K562 (cell line): ENCODE measurements around the gene HDAC1. TPM values are rescaled to one million over a fixed set of nuclear protein-coding genes. Genes with fewer than 3 reads are reported as not detected.

Source experiments
- ATAC-seq: fragments of 200-7000 bp; cut with Tn5 transposase; 3 replicates; pipeline ENCODE4 v1.9.1; 2020; ENCODE audit warnings: moderate library complexity
- BruUV-seq: library from RNA; stranded (reverse); fragments of 400-500 nt; replicated peaks from 2 replicates; lab custom pipeline; 2021; lab: Mats Ljungman, UMichigan
- CTCF ChIA-PET: fragments of 300-600 bp; formaldehyde crosslinking; extraction: SDS; loops from one replicate; lab custom pipeline; 2021; ENCODE audit warnings: low intra/inter-chr PET ratio; lab: Yijun Ruan, JAX
- POLR2A ChIA-PET: fragments of 300-600, 350-650 bp; sonication (Branson Sonifier 250); formaldehyde crosslinking; extraction: SDS; loops from one replicate; lab custom pipeline; 2021; ENCODE audit warnings: antibody characterized with exemption, inconsistent platforms; lab: Yijun Ruan, JAX
- DNase-seq, 4 experiments: peaks; one replicate each; pipeline versions ENCODE4 v3.0.0 to v3.0.0-alpha.2; 2011 to 2018; ENCODE audit warnings: low spot score in 3 of 4, mixed read lengths in 3 of 4; ENCODE audit errors: extremely low read depth in 1 of 4
- FAIRE-seq: peaks from 2 replicates; lab custom pipeline; 2011; peaks lifted over from hg19 to GRCh38; lab: Jason Lieb, UNC
- H2AFZ ChIP-seq: 2 replicates; pipeline ENCODE4 v1.6.0; 2011; ENCODE audit warnings: low read depth, low read length, control low read depth, inconsistent platforms
- H3K27ac ChIP-seq: fragments of 200-600 bp; 3 replicates; pipeline ENCODE4 v1.8.0; 2011; ENCODE audit warnings: low read depth, mild to moderate bottlenecking, control low read depth, inconsistent platforms, low read length, moderate library complexity, mixed read lengths; ENCODE audit errors: extremely low read depth
- H3K27me3 ChIP-seq, 2 experiments: fragments of 300-600 bp in 1 of 2; 2 replicates in 1 of 2; 3 replicates in 1 of 2; pipeline versions ENCODE4 v1.6.0 to v1.8.0; 2011; ENCODE audit warnings: inconsistent platforms in 2 of 2, low read length in 2 of 2, mild to moderate bottlenecking in 1 of 2, mixed read lengths in 1 of 2, moderate library complexity in 1 of 2; ENCODE audit not compliant: control insufficient read depth in 2 of 2, insufficient read depth in 2 of 2
- H3K36me3 ChIP-seq: fragments of 300-600 bp; 3 replicates; pipeline ENCODE4 v1.8.0; 2011; ENCODE audit warnings: mild to moderate bottlenecking, low read length, inconsistent platforms; ENCODE audit not compliant: control insufficient read depth, insufficient read depth
- H3K4me1 ChIP-seq, 2 experiments: fragments of 200-600 bp in 1 of 2; replicated peaks in 1 of 2; 2 replicates in 1 of 2; 3 replicates in 1 of 2; pipeline versions ENCODE4 v1.5.1 to v1.8.0; 2011; ENCODE audit warnings: inconsistent platforms in 2 of 2, low read length in 2 of 2, mild to moderate bottlenecking in 1 of 2, mixed read lengths in 1 of 2, moderate library complexity in 1 of 2; ENCODE audit not compliant: control insufficient read depth in 2 of 2, insufficient read depth in 2 of 2
- H3K4me2 ChIP-seq: 2 replicates; pipeline ENCODE4 v1.6.1; 2011; ENCODE audit warnings: low read length, control low read depth, inconsistent platforms, mixed read lengths; ENCODE audit not compliant: insufficient read depth
- H3K4me3 ChIP-seq: fragments of 200-600 bp; sonication (generic), shearing (Covaris generic); 2 replicates; pipeline ENCODE4 v1.5.1; 2016; ENCODE audit warnings: control low read depth, inconsistent platforms
- H3K79me2 ChIP-seq: fragments of 200-600 bp; 3 replicates; pipeline ENCODE4 v1.8.0; 2011; ENCODE audit warnings: low read length, inconsistent platforms; ENCODE audit not compliant: control insufficient read depth, insufficient read depth
- H3K9ac ChIP-seq, 2 experiments: 2 replicates each; pipeline versions ENCODE4 v1.6.0 to v1.6.1; 2011; ENCODE audit warnings: low read depth in 2 of 2, low read length in 2 of 2, control low read depth in 1 of 2, inconsistent platforms in 1 of 2, mild to moderate bottlenecking in 1 of 2, mixed read lengths in 1 of 2; ENCODE audit not compliant: insufficient read depth in 1 of 2
- H3K9me1 ChIP-seq: one replicate; pipeline ENCODE4 v1.6.0; 2011; ENCODE audit warnings: inconsistent platforms, mild to moderate bottlenecking, low read length, moderate library complexity; ENCODE audit not compliant: control insufficient read depth, insufficient read depth
- H3K9me3 ChIP-seq: replicated peaks from 2 replicates; pipeline ENCODE4 v1.5.1; 2011; ENCODE audit warnings: low read depth, low read length, inconsistent platforms; ENCODE audit not compliant: control insufficient read depth, insufficient read depth
- H4K20me1 ChIP-seq: replicated peaks from 2 replicates; pipeline ENCODE4 v1.6.1; 2011; ENCODE audit warnings: low read length, inconsistent platforms, mixed read lengths; ENCODE audit not compliant: control insufficient read depth, insufficient read depth
- CXXC5 ChIP-seq: fragments of 250-450 bp; sonication (Bioruptor Pico); IDR thresholded peaks from 2 replicates; pipeline ENCODE4 v1.8.0; 2022; ENCODE audit warnings: inconsistent platforms, mild to moderate bottlenecking, moderate library complexity
- ERF ChIP-seq: fragments of 450-650 bp; formaldehyde crosslinking; IDR thresholded peaks from 2 replicates; pipeline ENCODE4 v1.4.0; 2020; ENCODE audit warnings: mild to moderate bottlenecking, mixed read lengths
- RAD21 ChIP-seq, 2 experiments: fragments of 250-450 bp in 1 of 2; fragments of 450-650 bp in 1 of 2; sonication (Bioruptor Pico) in 1 of 2; formaldehyde crosslinking in 1 of 2; IDR thresholded peaks in 1 of 2; conservative IDR thresholded peaks in 1 of 2; 2 replicates each; pipeline versions ENCODE4 v1.4.0 to v1.8.0; 2020 to 2022; ENCODE audit warnings: mild to moderate bottlenecking in 2 of 2, moderate library complexity in 1 of 2
- SREBF1 ChIP-seq: fragments of 150-350 bp; IDR thresholded peaks from 2 replicates; pipeline ENCODE4 v1.6.1; 2014; ENCODE audit warnings: antibody characterized with exemption, low read depth, low read length, borderline replicate concordance
- ZBTB40 ChIP-seq, 2 experiments: fragments of 450-650 bp in 1 of 2; sonication (generic) in 1 of 2; formaldehyde crosslinking in 1 of 2; IDR thresholded peaks; 2 replicates each; pipeline versions ENCODE4 v1.7.1 to v1.9.0; 2016 to 2022; ENCODE audit warnings: inconsistent platforms in 1 of 2, mild to moderate bottlenecking in 1 of 2, missing genetic modification reagents in 1 of 2
- ZNF133 ChIP-seq: fragments of 250-450 bp; sonication (Bioruptor Pico); IDR thresholded peaks from 2 replicates; pipeline ENCODE4 v1.4.0; 2020; ENCODE audit warnings: mild to moderate bottlenecking
- ZNF277 ChIP-seq: fragments of 250-450 bp; sonication (Bioruptor Pico); IDR thresholded peaks from 2 replicates; pipeline ENCODE4 v1.8.0; 2022; ENCODE audit warnings: inconsistent platforms, mild to moderate bottlenecking, moderate library complexity, borderline replicate concordance
- ZNF79 ChIP-seq: fragments of 250-450 bp; sonication (Bioruptor Pico); IDR thresholded peaks from 2 replicates; pipeline ENCODE4 v1.4.0; 2020; ENCODE audit warnings: low read depth, mild to moderate bottlenecking, moderate library complexity
- WGBS: fragments of 100-300 bp; shearing (Covaris generic); methylation state at CpG from one replicate; pipeline ENCODE4 v1.1.6; 2016; ENCODE audit warnings: low coverage, mixed read lengths; ENCODE audit not compliant: insufficient coverage; ENCODE audit errors: missing lambda C conversion rate; 5-methylcytosine and 5-hydroxymethylcytosine counted together
- in situ Hi-C: fragments of 300-500 bp; cut with MboI; formaldehyde crosslinking; loops from 4 replicates; pipeline ENCODE4 v1.15.0; 2018; ENCODE audit warnings: inconsistent platforms, mixed read lengths
- intact Hi-C: fragments of 100-400 bp; cut with micrococcal nuclease; formaldehyde crosslinking; loops from 2 replicates; pipeline ENCODE4 v1.14.2; 2022
- polyA plus RNA-seq, 8 experiments: library from polyadenylated mRNA; depleted of rRNA in 4 of 8; stranded (reverse) in 5 of 8; unstranded in 3 of 8; fragments of >200 nt; fragmentation: Nextera tagmentation in 2 of 8; fragmentation: Illumina TruSeq in 1 of 8; extraction: Ambion mirVana in 2 of 8; extraction: Trizol in 1 of 8; gene quantifications; 2 replicates each; pipeline versions ENCODE4 v1.2.1 to v1.2.3, GENCODE V29; 2011 to 2014; ENCODE audit warnings: inconsistent platforms in 1 of 8, missing spikeins in 1 of 8
- total RNA-seq, 7 experiments: library from RNA; depleted of rRNA in 6 of 7; stranded (reverse); fragments of >200 nt in 6 of 7; fragmentation: Illumina TruSeq in 2 of 7; extraction: Trizol in 2 of 7; gene quantifications; 2 replicates each; pipeline versions ENCODE4 v1.2.1 to v1.2.3, GENCODE V29; 2011 to 2021; ENCODE audit warnings: low replicate concordance in 1 of 7

HDAC1 gene
- total and polyA plus RNA-seq, 9 of the 15 experiments (the other 6 are each of a cell fraction or from before 2014, with no cell fraction given): 169 to 384 (median 193) TPM

- Histone ChIP-seq H3K4me2 (peak overlapping the region; percentile 91), H3K27me3 (no peaks in the 10 kb centered on the region), H3K9me3 (no peaks in the 10 kb centered on the region; the same call in 1 of the 2 replicates), H3K27ac (peak overlapping the region; percentile 96), H3K4me1 (peaks cover 29 to 44% of the 10 kb centered on the region in 2 experiments), H2AFZ (peak overlapping the region; percentile 100), H3K9me1 (no peaks in the 10 kb centered on the region), H3K36me3 (peaks cover 7% of the 10 kb centered on the region; the same call in 1 of the 3 replicates), H3K9ac (peak overlapping the region; percentile 90 to 93), H3K4me3 (peak overlapping the region; percentile 83), H4K20me1 (0 out of 2 replicates have a peak, but pooled peaks cover 6% of the 10 kb centered on the region), H3K79me2 (peaks cover 12% of the 10 kb centered on the region; the same call in 2 of the 3 replicates)
- POLR2A ChIA-PET: interaction anchor here (0.5 to 3.8 kb wide), 13 partner anchors 9 to 498 kb away, joined by 3 to 30 read pairs (median 5); partner anchors contain the start of gene MARCKSL1
- peak; percentile 95 for ATAC-seq
- FAIRE-seq: no peak
- under 1% methylated on average over 55 of the region's 75 CpGs for WGBS
- TSS peak; percentile 53 for BruUV-seq
- DNase-seq: peak; percentile 99 to 100 (median 100)
- intact Hi-C loops (loop anchor here (2.0 to 5.0 kb wide), 2 partner anchors 41 to 151 kb away; no protein-coding TSS in a partner anchor), in situ Hi-C loops (no loop called here)
- CTCF ChIA-PET: no interaction called here
- TF ChIP-seq CXXC5 (CRISPR knock-in tag): peak; percentile 95
- TF ChIP-seq ERF (CRISPR knock-in tag): no peak; the same call in 1 of the 2 replicates
- 0 out of 2 replicates have a peak, but pooled peaks have one; percentile 20 for TF ChIP-seq ZBTB40 (IDR thresholded peaks at IDR 0.05)
- TF ChIP-seq ZBTB40 (CRISPR knock-in tag; IDR thresholded peaks at IDR 0.05): no peak
- TF ChIP-seq ZNF277 (CRISPR knock-in tag): no peak
- TF ChIP-seq ZNF79 (CRISPR knock-in tag): no peak
- no peak for TF ChIP-seq RAD21 (CRISPR knock-in tag; conservative IDR thresholded peaks at IDR 0.05 in 1 of 2, IDR thresholded peaks at IDR 0.05 in 1 of 2)
- 0 out of 2 replicates have a peak, but pooled peaks have one; percentile 23 for TF ChIP-seq ZNF133 (CRISPR knock-in tag)
- no peak for TF ChIP-seq SREBF1
Measured at GRCh38 chr1:32351399-32352238, 59.7 kb downstream of the HDAC1 start.
